NCI-H82 treated with DMSO at 0.1 percent for 48 hours (cell line): ENCODE results near the gene PPARA.
"Not testable (repeated sequence)": the region's sequence is repeated elsewhere in the genome, so short reads cannot be mapped to it uniquely, and the experiment has no call there.

Experiments used
- DNase-seq: peaks from one replicate; lab custom pipeline; 2025; ENCODE audit not compliant: unreplicated experiment; lab: John Stamatoyannopoulos, UW

PPARA gene

DNA sequence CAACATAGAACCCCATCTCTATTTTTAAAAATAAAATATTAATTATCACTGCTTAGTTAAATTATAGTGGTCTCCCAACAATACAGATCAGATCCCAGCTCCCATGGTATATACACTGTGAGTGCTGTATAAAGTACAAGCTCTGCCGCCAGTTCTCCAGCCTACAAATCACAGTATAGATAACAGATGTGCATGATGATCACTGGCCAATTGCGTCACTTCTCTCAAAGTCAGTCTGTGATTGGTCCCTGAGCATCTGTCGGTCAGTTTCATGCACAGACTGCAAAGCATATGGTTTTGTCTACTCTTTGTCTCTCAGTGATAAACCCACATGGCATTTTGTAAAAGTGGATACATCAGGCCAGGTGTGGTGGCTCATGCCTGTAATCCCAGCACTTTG is 15.7 kb downstream of the PPARA start:
- DNase-seq, result peak; percentile 0

DNA sequence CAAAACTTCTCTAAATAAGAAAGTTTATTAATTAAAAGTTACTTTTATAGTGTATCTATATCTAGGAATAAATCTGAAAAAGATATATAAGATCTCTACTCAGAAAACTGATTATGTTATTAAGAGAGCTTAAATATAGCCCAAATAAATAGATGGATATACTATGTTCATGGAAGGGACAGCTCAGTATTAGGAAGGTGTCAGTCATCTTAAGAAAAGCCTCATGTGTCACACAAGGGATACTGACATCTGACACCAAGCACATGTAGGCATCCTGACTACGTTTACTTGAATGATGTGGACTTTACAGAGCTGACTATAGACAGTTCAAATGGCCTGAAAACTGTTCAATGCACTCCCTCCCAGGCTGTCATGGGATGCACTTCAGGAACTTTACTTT is 19.3 kb downstream of the PPARA start:
- DNase-seq, result no peak

DNA sequence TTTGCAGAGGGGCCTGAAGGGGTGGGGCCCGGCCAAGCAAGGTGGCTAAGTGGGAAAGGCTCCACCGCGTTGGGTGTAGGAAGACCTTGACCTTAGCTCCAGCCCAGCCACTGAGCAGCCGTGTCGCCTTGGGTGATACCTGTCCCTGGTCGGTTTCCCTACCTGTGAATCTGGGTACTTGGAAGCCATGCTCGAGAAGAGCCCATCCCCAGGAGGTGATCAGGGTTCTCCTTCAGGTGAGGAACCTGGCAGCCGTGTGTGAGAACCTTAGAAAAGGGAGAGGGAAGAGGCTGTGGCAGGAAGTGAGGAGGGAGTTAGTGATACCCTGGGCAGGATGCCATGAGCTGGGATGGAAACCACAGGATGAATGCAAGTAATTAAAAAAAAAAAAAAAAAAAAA is 21.6 kb downstream of the PPARA start:
- no peak for DNase-seq

GRCh38 chr22:46172522-46173110 is 22.3 kb downstream of the PPARA start:
- no peak for DNase-seq

DNA sequence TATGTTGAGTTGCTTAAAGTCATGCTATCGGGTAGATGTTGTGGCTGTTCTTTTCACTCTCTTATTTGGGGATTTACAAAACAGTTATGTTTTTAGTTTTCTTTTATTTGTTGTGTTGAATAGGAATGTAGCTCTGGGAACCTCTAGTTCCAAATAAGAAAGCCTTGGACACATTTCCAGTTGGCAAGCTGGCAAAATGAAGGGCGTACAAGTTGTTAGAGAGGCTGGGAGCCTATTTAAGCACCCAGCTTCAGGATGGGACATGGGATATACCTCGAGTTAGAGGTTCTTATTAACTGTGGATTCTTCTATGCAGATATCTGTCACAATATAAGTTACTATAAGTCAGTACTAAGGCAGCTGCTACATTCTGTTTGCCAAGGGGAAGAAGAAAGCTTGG is 22.8 kb downstream of the PPARA start:
- DNase-seq, result no peak

DNA sequence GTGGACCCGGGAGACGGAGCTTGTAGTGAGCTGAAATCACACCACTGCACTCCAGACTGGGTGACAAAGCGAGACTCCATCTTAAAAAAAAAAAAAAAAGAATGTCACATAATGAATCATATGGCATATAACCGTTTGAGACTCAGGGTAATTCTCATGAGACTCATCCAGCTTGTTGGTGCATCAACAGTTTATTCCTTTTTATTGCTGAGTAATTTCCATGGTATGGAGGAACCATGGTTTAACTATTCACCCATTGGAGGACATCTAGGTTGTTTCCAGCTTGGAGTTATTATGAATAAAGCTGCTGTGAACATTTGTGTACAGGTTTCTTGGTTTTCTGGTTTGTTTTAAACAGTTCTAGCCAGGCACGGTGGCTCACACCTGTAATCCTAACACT is 25.3 kb downstream of the PPARA start:
- no peak for DNase-seq

- DNase-seq, result no peak
Measured at GRCh38 chr22:46176508-46177003, 26.2 kb downstream of the PPARA start.

DNA sequence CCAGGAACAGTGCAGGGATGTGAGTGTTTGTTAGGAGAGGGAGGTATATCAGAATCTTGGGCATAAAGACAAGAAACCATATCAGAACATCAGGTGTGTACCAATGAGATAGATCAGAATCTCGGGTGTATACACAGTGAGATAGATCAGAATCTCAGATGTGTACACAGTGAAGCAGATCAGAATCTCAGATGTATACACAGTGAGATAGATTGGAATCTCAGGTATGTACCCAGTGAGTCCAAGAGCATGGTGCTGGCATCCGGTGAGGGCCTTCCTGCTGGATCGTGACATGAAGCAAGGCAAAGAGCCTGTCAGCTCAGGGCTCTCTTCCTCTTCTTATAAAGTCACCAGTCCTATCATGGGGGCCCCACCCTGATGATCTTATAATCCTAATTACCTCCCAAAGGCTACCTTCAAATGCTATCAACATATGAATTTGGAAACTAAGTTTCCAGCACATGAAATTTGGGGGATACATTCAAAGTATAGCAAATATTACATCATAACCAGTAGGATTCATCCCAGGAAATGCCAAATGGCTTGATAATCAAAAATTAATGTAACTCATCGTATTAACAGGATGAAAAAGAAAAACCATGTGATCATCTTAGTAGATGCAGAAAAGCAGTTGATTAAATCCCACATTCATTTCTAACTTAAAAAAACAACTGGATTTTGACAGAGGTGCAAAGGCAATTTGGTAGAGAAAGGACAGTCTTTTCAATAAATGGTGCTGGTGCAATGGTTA is 28.6 kb downstream of the PPARA start:
- DNase-seq, result no peak

DNA sequence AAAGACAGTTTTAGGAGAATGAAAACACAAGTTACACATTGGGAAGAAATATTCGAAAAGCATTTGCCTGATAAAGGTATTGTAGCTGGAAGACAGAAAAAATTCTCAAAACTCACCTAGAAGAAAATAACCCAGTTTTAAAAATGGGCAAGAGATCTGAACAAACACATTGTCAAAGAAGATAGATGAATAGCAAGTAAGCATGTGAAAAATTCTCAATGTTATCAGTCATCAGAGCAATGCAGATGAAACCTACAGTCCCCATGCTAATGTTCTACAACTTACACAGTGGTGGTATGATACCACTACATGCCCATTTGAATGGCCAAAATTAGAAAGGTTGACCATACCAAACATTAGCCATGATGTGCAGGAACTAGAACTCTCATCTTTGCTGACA is 29.4 kb downstream of the PPARA start:
- DNase-seq, result no peak

DNA sequence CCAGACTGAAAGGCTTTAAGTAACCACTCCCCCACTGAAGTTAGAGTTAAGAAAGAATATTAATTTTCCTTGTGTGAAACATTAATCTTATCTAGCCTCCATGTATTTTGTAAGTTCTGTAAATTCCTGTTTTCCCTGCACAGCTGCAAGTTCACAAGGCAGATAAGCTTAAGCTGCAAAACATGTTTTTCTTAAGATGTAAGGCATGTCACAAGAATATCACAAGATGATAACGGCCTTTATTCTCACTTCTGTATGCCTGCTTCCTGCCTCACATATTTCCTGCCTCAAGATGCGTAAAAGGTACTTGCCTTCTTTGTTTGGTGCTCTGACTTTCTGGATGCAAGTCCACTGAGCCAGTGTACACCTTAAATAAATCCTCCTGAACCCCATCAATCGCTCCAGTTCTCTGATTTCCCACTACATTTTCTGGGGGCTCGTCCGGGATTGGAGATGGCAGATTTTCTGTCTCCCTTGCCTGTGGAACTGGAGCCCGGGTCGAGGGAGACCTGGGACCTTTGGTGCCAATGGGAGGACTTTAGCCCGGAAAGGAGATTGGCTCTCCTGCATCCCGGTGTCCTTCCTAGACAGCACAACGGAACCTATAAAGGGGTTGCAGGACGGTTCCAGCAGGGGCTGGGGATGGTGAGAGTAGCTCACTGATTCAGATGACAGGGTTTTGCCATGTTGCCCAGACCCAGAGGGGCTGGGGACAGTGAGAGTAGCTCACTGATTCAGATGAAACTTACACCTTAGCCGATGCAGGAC is 30.2 kb downstream of the PPARA start:
- DNase-seq, result no peak

DNA sequence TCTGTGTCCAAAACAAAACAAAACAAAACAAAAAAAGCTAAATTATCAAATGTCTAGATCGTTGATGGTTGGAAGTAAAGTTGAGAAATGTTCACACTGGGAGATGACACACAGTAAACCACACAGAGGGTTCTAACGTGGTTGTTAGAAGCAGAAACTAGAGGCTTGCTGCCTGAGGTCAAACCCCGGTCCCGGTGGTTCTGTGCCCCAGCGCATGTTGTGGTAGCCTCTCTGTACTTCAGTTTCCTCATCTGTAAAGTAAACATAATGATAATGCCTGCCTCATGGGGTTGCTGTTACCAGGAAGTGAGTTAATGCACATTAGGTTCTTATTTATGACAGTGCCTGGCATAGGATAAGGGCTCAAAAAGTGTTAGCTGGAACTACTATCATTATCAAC is 33.4 kb downstream of the PPARA start:
- no peak for DNase-seq

DNA sequence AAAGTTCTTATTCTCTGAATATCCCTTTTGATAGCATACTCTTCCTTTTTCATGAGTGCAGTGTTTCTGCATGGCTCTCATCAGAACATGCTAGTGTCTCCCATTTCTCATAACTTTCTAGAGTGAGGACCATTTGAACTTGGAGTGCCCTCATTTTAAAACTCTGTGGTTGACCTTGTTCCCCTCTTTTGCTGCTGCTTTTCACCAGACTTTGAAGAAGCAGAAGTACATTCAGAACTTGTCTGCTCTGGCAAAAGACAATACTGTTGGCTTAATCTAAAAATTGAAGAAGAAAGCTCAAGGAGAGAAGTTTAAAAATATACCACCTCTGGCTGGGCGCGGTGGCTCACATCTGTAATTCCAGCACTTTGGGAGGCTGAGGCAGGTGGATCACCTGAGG is 35.0 kb downstream of the PPARA start:
- DNase-seq, result no peak

GRCh38 chr22:46187862-46188261 is 37.5 kb downstream of the PPARA start:
- DNase-seq, result no peak

DNA sequence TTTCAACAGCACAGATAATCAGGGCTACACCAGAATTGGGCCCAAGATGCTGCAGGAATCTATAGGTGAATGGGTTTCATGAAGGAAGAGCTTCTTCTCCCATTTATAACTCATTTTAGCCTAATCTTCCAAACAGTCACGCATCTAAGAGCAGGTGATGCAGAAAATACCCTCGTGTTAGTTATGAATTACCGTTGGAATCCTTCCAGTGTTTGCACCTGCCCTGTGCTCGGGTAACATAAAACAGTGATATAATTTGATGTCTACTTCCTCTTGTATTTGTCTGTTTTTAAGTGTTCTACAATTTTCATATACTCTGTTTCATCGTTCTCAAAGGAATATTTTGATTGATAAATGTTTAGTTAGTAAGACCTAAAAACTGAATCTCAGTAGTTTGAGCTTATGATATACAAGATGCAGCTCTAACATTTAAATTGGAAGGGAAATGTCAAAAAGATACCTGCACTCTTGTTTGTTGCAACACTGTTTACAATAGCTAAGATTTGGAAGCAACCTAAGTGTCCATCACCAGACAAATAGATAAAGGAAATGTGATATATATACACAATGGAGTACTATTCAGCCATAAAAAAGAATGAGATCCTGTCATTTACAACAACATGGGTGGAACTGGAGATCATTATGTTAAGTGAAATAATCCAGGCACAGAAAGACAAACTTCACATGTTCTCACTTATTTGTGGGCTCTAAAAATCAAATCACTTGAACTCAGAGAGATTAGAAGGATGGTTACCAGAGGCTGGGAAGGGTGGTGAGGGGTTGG is 42.1 kb downstream of the PPARA start:
- DNase-seq, result no peak

- no peak for DNase-seq
Measured at GRCh38 chr22:46193898-46194310, 43.6 kb downstream of the PPARA start.

DNA sequence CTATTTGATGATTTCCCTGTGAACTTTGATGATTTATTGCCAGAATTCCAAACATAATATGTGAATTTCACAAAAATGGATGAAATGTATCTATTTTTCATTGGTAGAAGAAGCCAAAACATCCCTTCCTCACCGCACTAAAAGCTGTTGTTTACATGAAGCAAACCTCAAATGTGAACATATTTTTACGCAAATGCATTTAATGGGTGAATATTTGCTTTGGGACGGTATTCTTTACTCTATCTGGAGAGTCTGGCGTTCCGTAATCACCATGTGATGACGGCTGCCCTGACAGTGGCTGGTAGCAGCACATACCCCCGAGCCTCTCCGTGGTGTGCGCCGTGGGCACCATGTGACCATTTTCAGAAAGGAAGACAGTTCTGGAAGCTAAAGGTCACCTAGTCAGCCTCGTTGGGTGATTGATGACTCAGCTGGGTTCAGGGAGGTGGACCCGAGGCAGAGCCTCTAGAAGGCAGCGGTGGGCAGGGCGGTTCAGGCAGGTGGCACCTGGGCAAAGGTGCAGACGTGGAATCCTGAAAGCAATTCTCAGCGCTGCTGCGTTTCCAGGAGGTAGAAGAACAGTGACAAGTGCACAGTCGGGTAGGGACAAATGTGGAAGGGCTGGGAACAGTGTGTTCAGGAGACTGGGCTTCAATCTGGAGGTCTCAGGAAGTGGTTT is 45.3 kb downstream of the PPARA start:
- DNase-seq, result no peak

- DNase-seq, result no peak
Measured at GRCh38 chr22:46196278-46196677, 46.0 kb downstream of the PPARA start.

DNA sequence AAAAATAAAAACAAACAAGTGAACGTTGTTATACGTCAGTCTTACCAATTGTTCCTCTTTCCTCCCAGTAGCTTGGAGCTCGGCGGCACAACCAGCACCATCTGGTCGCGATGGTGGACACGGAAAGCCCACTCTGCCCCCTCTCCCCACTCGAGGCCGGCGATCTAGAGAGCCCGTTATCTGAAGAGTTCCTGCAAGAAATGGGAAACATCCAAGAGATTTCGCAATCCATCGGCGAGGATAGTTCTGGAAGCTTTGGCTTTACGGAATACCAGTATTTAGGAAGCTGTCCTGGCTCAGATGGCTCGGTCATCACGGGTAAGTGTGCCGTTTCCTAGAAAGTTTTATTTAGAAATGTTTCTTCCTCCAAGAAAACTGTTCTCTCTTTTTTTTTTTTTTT is 47.9 kb downstream of the PPARA start:
- no peak for DNase-seq

DNA sequence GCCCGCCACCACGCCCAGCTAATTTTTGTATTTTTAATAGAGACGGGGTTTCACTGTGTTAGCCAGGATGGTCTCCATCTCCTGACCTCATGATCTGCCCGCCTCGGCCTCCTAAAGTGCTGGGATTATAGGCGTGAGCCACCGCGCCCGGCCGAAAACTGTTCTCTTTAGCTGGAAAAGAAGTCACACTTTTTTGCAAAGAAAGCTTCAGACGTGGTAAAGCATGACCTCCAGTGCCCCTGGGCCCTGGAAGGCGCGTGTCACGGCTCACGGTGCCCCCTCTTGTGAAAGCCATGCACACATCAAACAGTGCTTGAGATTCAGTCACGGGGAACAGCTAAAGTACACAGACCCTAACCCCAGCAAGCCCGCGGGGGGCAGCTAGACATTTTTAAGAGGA is 48.5 kb downstream of the PPARA start:
- DNase-seq, result not testable (repeated sequence)

DNA sequence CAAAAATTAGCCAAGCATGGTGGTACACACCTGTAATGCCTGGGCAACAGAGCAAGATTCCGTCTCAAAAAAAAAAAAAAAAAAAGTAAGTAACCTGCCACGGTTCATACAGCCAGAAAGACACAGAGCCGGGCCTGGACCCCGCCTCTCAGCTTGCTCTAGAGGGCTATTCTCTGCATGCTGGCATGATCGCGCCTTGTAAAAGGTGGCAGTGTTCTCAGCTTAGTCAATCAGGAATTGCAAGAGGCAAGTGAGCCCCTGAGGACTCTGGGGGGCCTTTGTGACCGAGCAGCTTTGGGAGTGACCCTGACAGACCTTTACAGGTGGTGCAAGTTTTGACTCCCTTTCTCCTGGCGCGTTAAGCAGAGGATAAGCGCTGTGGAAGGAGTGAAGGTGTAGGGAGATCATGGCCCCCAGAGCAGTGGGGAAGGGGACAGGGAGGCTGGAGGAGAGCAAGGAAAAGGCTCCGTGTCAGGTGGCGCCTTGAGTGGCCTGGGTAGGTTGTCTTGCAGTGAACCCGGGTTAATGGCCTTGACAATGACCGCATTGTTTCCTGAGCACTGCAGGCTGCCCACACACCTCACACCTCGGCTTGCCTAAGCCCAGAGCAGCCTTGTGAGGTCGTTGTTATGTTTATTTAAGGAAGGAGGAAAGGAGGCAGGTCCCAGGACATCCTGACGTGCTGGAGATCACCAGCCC is 50.9 kb downstream of the PPARA start:
- no peak for DNase-seq
